ENCODE results near the gene BCLAF1. TPM values are rescaled to one million over a fixed set of nuclear protein-coding genes. Genes with fewer than 3 reads are reported as not detected.

The BCLAF1 gene
- total RNA-seq, 1 experiment from 2014 or later, result 159 TPM

GRCh38 chr6:136294621-136295020, 5.0 kb upstream of the BCLAF1 start:
- no TSS peak for BruUV-seq (replicated peaks)
- H4K20me1 ChIP-seq (ENCODE audit: insufficient read depth), result no peaks in the 10 kb centered on the region
- H3K4me2 ChIP-seq (ENCODE audit: low read length), result no peak overlapping the region
- ChIA-PET POLR2A (no interaction called here), RAD21 (ENCODE audit: low non-redundant PET in 1 of 2, low total read pairs in 2 of 2, uncharacterized antibody in 2 of 2, unreplicated experiment in 2 of 2) (no interaction called here), CTCF (no interaction called here)
- no peak for DNase-seq (ENCODE audit: low read depth, low spot score)
- no peaks in the 10 kb centered on the region for H3K36me3 ChIP-seq (ENCODE audit: control insufficient read depth in 1 of 2, insufficient read depth in 2 of 2, low read length in 2 of 2)
- no peak overlapping the region for H3K9ac ChIP-seq (ENCODE audit: low read length)
- H3K9me2 ChIP-seq (ENCODE audit: insufficient read depth), result no peaks in the 10 kb centered on the region
- H2AFZ ChIP-seq (ENCODE audit: low read depth, low read length, poor library complexity, severe bottlenecking), result no peak overlapping the region
- H3K27me3 ChIP-seq (ENCODE audit: insufficient read depth, low read length), result no peaks in the 10 kb centered on the region
- intact Hi-C loops (cut with micrococcal nuclease), result no loop called here
- no peak for ATAC-seq
- TF ChIP-seq SRF (IDR thresholded peaks at IDR 0.05; ENCODE audit: low read depth), result no peak
- no peak for TF ChIP-seq MAX (IDR thresholded peaks at IDR 0.05)
- TF ChIP-seq SIN3A (IDR thresholded peaks at IDR 0.05; ENCODE audit: low read depth), result no peak
- no peak for TF ChIP-seq ZNF274 (IDR thresholded peaks at IDR 0.05; ENCODE audit: low read depth, low read length)
- TF ChIP-seq CTCF (IDR thresholded peaks at IDR 0.05 in 2 of 3, conservative IDR thresholded peaks at IDR 0.05 in 1 of 3; ENCODE audit: borderline replicate concordance in 1 of 3, insufficient read depth in 1 of 3, low read depth in 2 of 3, low read length in 2 of 3), result no peak
- TF ChIP-seq POLR2AphosphoS5 (IDR thresholded peaks at IDR 0.05; ENCODE audit: low read depth, low read length), result no peak
- no peak for TF ChIP-seq RAD21 (IDR thresholded peaks at IDR 0.05; ENCODE audit: low read depth)
- TF ChIP-seq POLR2A (IDR thresholded peaks at IDR 0.05; ENCODE audit: borderline replicate concordance, extremely low read depth, insufficient read depth, insufficient read length), result no peak
- TF ChIP-seq EZH2 (IDR thresholded peaks at IDR 0.05), result no peak
- TF ChIP-seq YY1 (IDR thresholded peaks at IDR 0.05; ENCODE audit: extremely low read depth, insufficient replicate concordance, low read depth, low read length), result no peak
- TF ChIP-seq ATF3 (IDR thresholded peaks at IDR 0.05), result no peak
- TF ChIP-seq CBX3 (IDR thresholded peaks at IDR 0.05; ENCODE audit: low read depth), result no peak
- TF ChIP-seq ZBTB33 (IDR thresholded peaks at IDR 0.05; ENCODE audit: extremely low read depth, insufficient replicate concordance, low read length), result no peak
- no peak for TF ChIP-seq SP1 (IDR thresholded peaks at IDR 0.05; ENCODE audit: low read depth)
- TF ChIP-seq JUND (IDR thresholded peaks at IDR 0.05), result no peak
- TF ChIP-seq CEBPB (IDR thresholded peaks at IDR 0.05; ENCODE audit: low read depth), result no peak
- TF ChIP-seq EGR1 (IDR thresholded peaks at IDR 0.05; ENCODE audit: low read depth), result no peak
- TF ChIP-seq ELF1 (IDR thresholded peaks at IDR 0.05; ENCODE audit: borderline replicate concordance, low read depth), result no peak
- TF ChIP-seq FOSL1 (IDR thresholded peaks at IDR 0.05; ENCODE audit: low read depth), result no peak
- no peak for TF ChIP-seq TCF7L2 (IDR thresholded peaks at IDR 0.05; ENCODE audit: borderline replicate concordance, extremely low read depth, insufficient read depth, insufficient read length)
- H3K27ac ChIP-seq (ENCODE audit: low read depth, low read length), result no peak overlapping the region
- no peaks in the 10 kb centered on the region; the same call in 1 of the 2 replicates for H3K79me2 ChIP-seq (ENCODE audit: insufficient read depth, low read length)
- no peak overlapping the region for H3K4me3 ChIP-seq (replicated peaks in 1 of 2; ENCODE audit: low read depth in 1 of 2, low read length in 2 of 2)
- H3K4me1 ChIP-seq (ENCODE audit: control insufficient read depth in 1 of 2, insufficient read depth in 2 of 2, low read length in 2 of 2), result peaks cover 5 to 10% of the 10 kb centered on the region in 2 experiments
- no peaks in the 10 kb centered on the region for H3K9me3 ChIP-seq (ENCODE audit: control insufficient read depth in 1 of 2, insufficient read depth in 1 of 2, low read depth in 1 of 2, low read length in 2 of 2)

All from HCT116 (cell line).